Peyer's patch (tissue), 4 donors: ENCODE data around the gene HADHA.

Experiments
- POLR2A ChIP-seq, 2 donors: fragments of 450-650 bp; IDR thresholded peaks; one replicate each; pipeline ENCODE4 v1.5.1; 2017; ENCODE audit warnings: antibody characterized with exemption in 2 of 2, mild to moderate bottlenecking in 2 of 2, moderate library complexity in 2 of 2
- TF ChIP-seq, protein P1 (sequence below), 6 experiments: fragments of 450-650 bp in 4 of 6; fragments of 200-600 bp in 2 of 6; sonication (generic) in 1 of 6; IDR thresholded peaks; one replicate each; pipeline ENCODE4 v1.5.1; 2017 to 2019; ENCODE audit warnings: antibody characterized with exemption in 6 of 6, mild to moderate bottlenecking in 3 of 6, moderate library complexity in 1 of 6

DNA sequence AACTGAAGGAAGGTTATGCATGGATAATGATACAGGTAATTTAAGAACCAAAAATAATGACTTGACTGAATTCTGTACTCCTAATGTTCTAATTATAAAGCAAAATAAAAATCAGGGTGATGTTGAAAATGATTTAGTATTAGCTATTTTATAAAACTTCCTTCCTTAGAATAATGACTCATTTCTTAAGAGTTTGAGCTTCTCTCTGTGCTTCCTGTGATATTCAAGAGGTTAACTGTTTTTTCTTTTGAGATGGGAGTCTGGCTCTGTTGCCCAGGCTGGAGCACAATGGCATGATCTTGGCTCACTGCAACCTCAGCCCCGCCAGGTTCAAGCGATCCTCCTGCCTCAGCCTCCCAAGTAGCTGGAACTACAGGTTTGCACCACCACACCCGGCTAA, 14.8 kb downstream of the HADHA start:
- TF ChIP-seq, protein P1, sequence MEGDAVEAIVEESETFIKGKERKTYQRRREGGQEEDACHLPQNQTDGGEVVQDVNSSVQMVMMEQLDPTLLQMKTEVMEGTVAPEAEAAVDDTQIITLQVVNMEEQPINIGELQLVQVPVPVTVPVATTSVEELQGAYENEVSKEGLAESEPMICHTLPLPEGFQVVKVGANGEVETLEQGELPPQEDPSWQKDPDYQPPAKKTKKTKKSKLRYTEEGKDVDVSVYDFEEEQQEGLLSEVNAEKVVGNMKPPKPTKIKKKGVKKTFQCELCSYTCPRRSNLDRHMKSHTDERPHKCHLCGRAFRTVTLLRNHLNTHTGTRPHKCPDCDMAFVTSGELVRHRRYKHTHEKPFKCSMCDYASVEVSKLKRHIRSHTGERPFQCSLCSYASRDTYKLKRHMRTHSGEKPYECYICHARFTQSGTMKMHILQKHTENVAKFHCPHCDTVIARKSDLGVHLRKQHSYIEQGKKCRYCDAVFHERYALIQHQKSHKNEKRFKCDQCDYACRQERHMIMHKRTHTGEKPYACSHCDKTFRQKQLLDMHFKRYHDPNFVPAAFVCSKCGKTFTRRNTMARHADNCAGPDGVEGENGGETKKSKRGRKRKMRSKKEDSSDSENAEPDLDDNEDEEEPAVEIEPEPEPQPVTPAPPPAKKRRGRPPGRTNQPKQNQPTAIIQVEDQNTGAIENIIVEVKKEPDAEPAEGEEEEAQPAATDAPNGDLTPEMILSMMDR (IDR thresholded peaks at IDR 0.05) = no peak
- TF ChIP-seq POLR2A (IDR thresholded peaks at IDR 0.05) = no peak
